A549 (cell line): Measurements from ENCODE around the gene PTPN23. TPM values are rescaled to one million over a fixed set of nuclear protein-coding genes. Genes with fewer than 3 reads are reported as not detected.

Source experiments
- ATAC-seq, 2 experiments: fragments of 200-7000 bp in 1 of 2; fragments of >200 bp in 1 of 2; cut with Nextera tagmentation in 1 of 2; cut with Tn5 transposase in 1 of 2; 3 replicates each; pipeline versions ENCODE4 v1.8.0 to v1.9.1; 2018 to 2020; ENCODE audit warnings: mild to moderate bottlenecking in 1 of 2, moderate library complexity in 1 of 2
- CTCF ChIA-PET: fragments of 300-600 bp; sonication (Branson Sonifier 250); formaldehyde crosslinking; extraction: SDS; loops from one replicate; lab custom pipeline; 2021; ENCODE audit warnings: antibody characterized with exemption, inconsistent platforms; lab: Yijun Ruan, JAX
- POLR2A ChIA-PET: fragments of 350-600 bp; formaldehyde crosslinking; extraction: SDS; loops from one replicate; lab custom pipeline; 2021; ENCODE audit warnings: antibody characterized with exemption, inconsistent platforms; lab: Yijun Ruan, JAX
- DNase-seq, 2 experiments: peaks; one replicate each; pipeline versions ENCODE4 v3.0.0 to v3.0.0-alpha.2; 2011 to 2016; ENCODE audit warnings: low read depth in 1 of 2, low spot score in 1 of 2
- FAIRE-seq: peaks from 2 replicates; lab custom pipeline; 2011; peaks lifted over from hg19 to GRCh38; lab: Jason Lieb, UNC
- H3K27ac ChIP-seq, 2 experiments: fragments of >200 bp; sonication (Bioruptor Twin); formaldehyde crosslinking; 3 replicates each; pipeline ENCODE4 v1.5.1; 2016 to 2017
- H3K4me1 ChIP-seq: fragments of >200 bp; sonication (Bioruptor Twin); formaldehyde crosslinking; 3 replicates; pipeline ENCODE4 v1.6.1; 2016
- H3K4me2 ChIP-seq: fragments of >200 bp; sonication (Bioruptor Twin); formaldehyde crosslinking; 3 replicates; pipeline ENCODE4 v1.6.1; 2016
- H3K4me3 ChIP-seq: fragments of >200 bp; sonication (Bioruptor Twin); formaldehyde crosslinking; 3 replicates; pipeline ENCODE4 v1.5.1; 2016
- H3K9me3 ChIP-seq: fragments of >200 bp; sonication (Bioruptor Twin); formaldehyde crosslinking; 3 replicates; pipeline ENCODE4 v1.6.1; 2016
- CBX2 ChIP-seq: fragments of 200-600 bp; sonication (generic); IDR thresholded peaks from 2 replicates; pipeline ENCODE4 v1.6.1; 2016; ENCODE audit warnings: low read depth, mild to moderate bottlenecking, borderline replicate concordance
- CHD2 ChIP-seq: fragments of 150-350 bp; IDR thresholded peaks from 2 replicates; pipeline ENCODE4 v1.6.1; 2014; ENCODE audit warnings: low read length; ENCODE audit not compliant: partially characterized antibody
- CTCF ChIP-seq: fragments of >200 bp; sonication (Bioruptor Twin); formaldehyde crosslinking; IDR thresholded peaks from 3 replicates; pipeline ENCODE4 v1.5.1; 2016
- ESRRA ChIP-seq: fragments of 150-350 bp; IDR thresholded peaks from 2 replicates; pipeline ENCODE4 v1.6.1; 2014; ENCODE audit warnings: mild to moderate bottlenecking, low read length, borderline replicate concordance
- FOSB ChIP-seq: fragments of 250-450 bp; sonication (Bioruptor Pico); IDR thresholded peaks from 2 replicates; pipeline ENCODE4 v1.5.0; 2020; ENCODE audit warnings: mild to moderate bottlenecking, moderate library complexity
- FOXS1 ChIP-seq: fragments of 250-450 bp; sonication (Bioruptor Pico); IDR thresholded peaks from 2 replicates; pipeline ENCODE4 v1.5.0; 2020; ENCODE audit warnings: mild to moderate bottlenecking, moderate library complexity
- HOXB5 ChIP-seq: fragments of 250-450 bp; sonication (Bioruptor Pico); IDR thresholded peaks from 2 replicates; pipeline ENCODE4 v1.5.0; 2020; ENCODE audit warnings: mild to moderate bottlenecking, moderate library complexity
- JUN ChIP-seq, 2 experiments: fragments of >200 bp; sonication (Bioruptor Twin); formaldehyde crosslinking; IDR thresholded peaks; 2 replicates in 1 of 2; 3 replicates in 1 of 2; pipeline ENCODE4 v1.6.1; 2016 to 2017
- MAZ ChIP-seq: fragments of 150-350 bp; IDR thresholded peaks from 2 replicates; pipeline ENCODE4 v1.6.1; 2014; ENCODE audit warnings: antibody characterized with exemption, low read depth, low read length, borderline replicate concordance
- NPAS2 ChIP-seq: fragments of 250-450 bp; sonication (Bioruptor Pico); IDR thresholded peaks from 2 replicates; pipeline ENCODE4 v1.8.0; 2022; ENCODE audit warnings: mild to moderate bottlenecking, moderate library complexity, borderline replicate concordance
- NR3C1 ChIP-seq: fragments of >200 bp; sonication (Bioruptor Twin); formaldehyde crosslinking; IDR thresholded peaks from 3 replicates; pipeline ENCODE4 v1.6.1; 2017
- RAD21 ChIP-seq, 2 experiments: fragments of >200 bp in 1 of 2; sonication (Bioruptor Twin) in 1 of 2; formaldehyde crosslinking in 1 of 2; IDR thresholded peaks in 1 of 2; conservative IDR thresholded peaks in 1 of 2; 2 replicates in 1 of 2; 3 replicates in 1 of 2; pipeline ENCODE4 v1.6.1; 2012 to 2018; ENCODE audit warnings: inconsistent platforms in 1 of 2
- REST ChIP-seq: fragments of 200-600 bp; sonication (generic); IDR thresholded peaks from 2 replicates; pipeline ENCODE4 v1.6.1; 2016; ENCODE audit warnings: antibody characterized with exemption, mild to moderate bottlenecking, moderate library complexity
- RFX5 ChIP-seq: fragments of 450-650 bp; IDR thresholded peaks from 2 replicates; pipeline ENCODE4 v1.7.1; 2014; ENCODE audit warnings: antibody characterized with exemption, mild to moderate bottlenecking, moderate library complexity
- TFCP2L1 ChIP-seq: fragments of 250-450 bp; sonication (Bioruptor Pico); IDR thresholded peaks from 2 replicates; pipeline ENCODE4 v1.5.0; 2021; ENCODE audit warnings: mild to moderate bottlenecking
- ZC3H11A ChIP-seq: fragments of 450-650 bp; IDR thresholded peaks from 2 replicates; pipeline ENCODE4 v1.6.1; 2014; ENCODE audit warnings: antibody characterized with exemption, mild to moderate bottlenecking
- ZNF302 ChIP-seq: fragments of 250-450 bp; sonication (Bioruptor Pico); IDR thresholded peaks from 2 replicates; pipeline ENCODE4 v1.9.0; 2021; ENCODE audit warnings: inconsistent platforms, mild to moderate bottlenecking, moderate library complexity
- ZSCAN20 ChIP-seq: fragments of 250-450 bp; sonication (Bioruptor Pico); IDR thresholded peaks from 2 replicates; pipeline ENCODE4 v1.8.0; 2022; ENCODE audit warnings: mild to moderate bottlenecking, moderate library complexity
- WGBS: methylation state at CpG from one replicate; pipeline ENCODE4 v1.1.6; 2017; ENCODE audit errors: missing lambda C conversion rate; 5-methylcytosine and 5-hydroxymethylcytosine counted together
- polyA plus RNA-seq, 4 experiments: library from polyadenylated mRNA; depleted of rRNA in 3 of 4; stranded (reverse); fragments of >200 nt; fragmentation: RNase III in 1 of 4; extraction: RNeasy Plus Mini Kit Qiagen cat#74134 plus additional on column Dnase treatment in 1 of 4; gene quantifications; 2 replicates in 3 of 4; 3 replicates in 1 of 4; pipeline ENCODE4 v1.2.3, GENCODE V29; 2011 to 2017
- TF ChIP-seq, protein P1 (sequence below): fragments of >200 bp; sonication (Bioruptor Twin); formaldehyde crosslinking; IDR thresholded peaks from 3 replicates; pipeline ENCODE4 v1.6.1; 2016
- TF ChIP-seq, protein P2 (sequence below): fragments of 150-350 bp; IDR thresholded peaks from 2 replicates; pipeline ENCODE4 v1.6.1; 2014; ENCODE audit warnings: low read depth, mild to moderate bottlenecking, low read length

PTPN23 gene
- polyA plus RNA-seq, 2 of the 4 experiments (the other 2 are of a cell fraction): 1.5 to 16.8 TPM

DNA sequence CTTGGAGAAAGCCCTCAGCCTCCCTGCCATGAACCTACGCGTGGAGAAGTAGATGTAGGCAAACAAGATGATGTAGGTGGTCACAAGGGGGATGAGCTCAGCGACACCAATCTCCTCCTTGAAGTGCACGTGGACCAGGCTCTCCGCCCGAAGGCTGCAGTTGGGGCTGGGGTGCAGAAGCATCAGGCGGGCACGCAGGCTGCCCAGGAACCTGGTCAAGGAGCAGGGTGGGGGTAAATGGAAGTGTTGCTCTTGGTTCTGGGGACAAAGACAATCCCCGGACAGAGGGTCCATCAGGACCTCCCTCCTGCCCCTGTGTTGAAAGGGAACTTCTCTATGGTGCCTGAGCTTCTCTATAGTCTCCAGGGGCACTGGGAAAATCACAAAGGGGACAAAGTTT, 45.1 kb downstream of the PTPN23 start:
- TF ChIP-seq FOSB (no peak), NPAS2 (no peak), CBX2 (no peak), MAZ (no peak), CTCF (no peak), ESRRA (no peak), FOXS1 (no peak), ZC3H11A (no peak), HOXB5 (no peak), RAD21 (conservative IDR thresholded peaks at IDR 0.05 in 1 of 2, IDR thresholded peaks at IDR 0.05 in 1 of 2) (no peak), JUN (IDR thresholded peaks at IDR 0.05) (no peak), RFX5 (no peak), NR3C1 (no peak), TFCP2L1 (CRISPR knock-in tag) (no peak), REST (no peak)
- TF ChIP-seq, protein P1, sequence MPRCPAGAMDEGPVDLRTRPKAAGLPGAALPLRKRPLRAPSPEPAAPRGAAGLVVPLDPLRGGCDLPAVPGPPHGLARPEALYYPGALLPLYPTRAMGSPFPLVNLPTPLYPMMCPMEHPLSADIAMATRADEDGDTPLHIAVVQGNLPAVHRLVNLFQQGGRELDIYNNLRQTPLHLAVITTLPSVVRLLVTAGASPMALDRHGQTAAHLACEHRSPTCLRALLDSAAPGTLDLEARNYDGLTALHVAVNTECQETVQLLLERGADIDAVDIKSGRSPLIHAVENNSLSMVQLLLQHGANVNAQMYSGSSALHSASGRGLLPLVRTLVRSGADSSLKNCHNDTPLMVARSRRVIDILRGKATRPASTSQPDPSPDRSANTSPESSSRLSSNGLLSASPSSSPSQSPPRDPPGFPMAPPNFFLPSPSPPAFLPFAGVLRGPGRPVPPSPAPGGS: no peak
- TF ChIP-seq, protein P2, sequence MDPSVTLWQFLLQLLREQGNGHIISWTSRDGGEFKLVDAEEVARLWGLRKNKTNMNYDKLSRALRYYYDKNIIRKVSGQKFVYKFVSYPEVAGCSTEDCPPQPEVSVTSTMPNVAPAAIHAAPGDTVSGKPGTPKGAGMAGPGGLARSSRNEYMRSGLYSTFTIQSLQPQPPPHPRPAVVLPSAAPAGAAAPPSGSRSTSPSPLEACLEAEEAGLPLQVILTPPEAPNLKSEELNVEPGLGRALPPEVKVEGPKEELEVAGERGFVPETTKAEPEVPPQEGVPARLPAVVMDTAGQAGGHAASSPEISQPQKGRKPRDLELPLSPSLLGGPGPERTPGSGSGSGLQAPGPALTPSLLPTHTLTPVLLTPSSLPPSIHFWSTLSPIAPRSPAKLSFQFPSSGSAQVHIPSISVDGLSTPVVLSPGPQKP: no peak
- TF ChIP-seq, all 56 proteins: peak for 0
- POLR2A ChIA-PET: no interaction called here
- Histone ChIP-seq H3K4me1 (0 out of 3 replicates have a peak, but pooled peaks cover 7% of the 10 kb centered on the region), H3K4me3 (no peak overlapping the region), H3K27ac (no peak overlapping the region), H3K9me3 (no peaks in the 10 kb centered on the region), H3K4me2 (no peak overlapping the region)
- WGBS: 92% methylated on average over 9 of the region's 9 CpGs
- no peak for FAIRE-seq
- no peak for DNase-seq
- CTCF ChIA-PET: interaction anchor here (1.5 to 1.6 kb wide), 2 partner anchors 15 to 50 kb away, joined by 3 to 5 read pairs; no protein-coding TSS in a partner anchor
- no peak for ATAC-seq

- Histone ChIP-seq H3K4me3 (no peak overlapping the region), H3K4me1 (no peaks in the 10 kb centered on the region), H3K27ac (no peak overlapping the region), H3K9me3 (no peaks in the 10 kb centered on the region), H3K4me2 (no peak overlapping the region)
- FAIRE-seq: no peak
- no peak for DNase-seq
- CTCF ChIA-PET: interaction anchor here (1.1 to 3.6 kb wide), 3 partner anchors 7 to 48 kb away, joined by 3 to 24 read pairs (median 12); partner anchors contain the start of gene SCAP
- TF ChIP-seq ESRRA (no peak), ZNF302 (CRISPR knock-in tag) (no peak), CHD2 (no peak), ZSCAN20 (no peak)
- TF ChIP-seq, protein P2: no peak
- POLR2A ChIA-PET: no interaction called here
- no peak for ATAC-seq
- WGBS: 94% methylated on average over 3 of the region's 6 CpGs
Observed at GRCh38 chr3:47427866-47428265, 47.0 kb downstream of the PTPN23 start.
